Measurements from ENCODE around the gene TNFRSF8. TPM values are rescaled to one million over a fixed set of nuclear protein-coding genes. Genes with fewer than 3 reads are reported as not detected.
A peak's percentile ranks its signal among the peaks of the same experiment; 100 is the strongest.

The TNFRSF8 gene
- total and polyA plus RNA-seq, 2 of the 4 experiments (the other 2 are of a cell fraction) = under 0.01 to 0.31 TPM

GRCh38 chr1:12174924-12175810 is 112.1 kb downstream of the TNFRSF8 start:
- dilution Hi-C loops (cut with HindIII; ENCODE audit: low sequenced_read_pairs, unreplicated experiment) = no loop called here
- ATAC-seq (ENCODE audit: low read depth) (no peak), DNase-seq (no peak)
- no peak for TF ChIP-seq RFX5 (IDR thresholded peaks at IDR 0.05; ENCODE audit: low read depth, low read length)
- in situ Hi-C loops (cut with MboI; ENCODE audit: low sequenced_read_pairs) = no loop called here
- H2AFZ ChIP-seq (replicated peaks; ENCODE audit: low read length, poor library complexity) = no peak overlapping the region
- H4K5ac ChIP-seq (ENCODE audit: low read depth, low read length) = peak overlapping the region; percentile 9; the same call in 1 of the 2 replicates
- no peak overlapping the region for H3K23ac ChIP-seq (ENCODE audit: low read depth, low read length)
- H2BK5ac ChIP-seq (ENCODE audit: low read depth, low read length, poor library complexity, severe bottlenecking) = no peak overlapping the region
- 76% methylated on average over 5 of the region's 17 CpGs; no CpG with 5 or more reads in 1 of the 2 experiments for WGBS, 2 experiments (ENCODE audit: extremely low coverage in 2 of 2, insufficient read length in 1 of 2)
- no peak overlapping the region for H3K4me3 ChIP-seq (ENCODE audit: insufficient read depth, low read depth, low read length)
- peaks cover 29% of the 10 kb centered on the region for H3K4me1 ChIP-seq (ENCODE audit: control insufficient read depth, insufficient read depth, low read length)
- H3K27me3 ChIP-seq (ENCODE audit: control insufficient read depth, insufficient read depth, low read length) = no peaks in the 10 kb centered on the region
- BruUV-seq (replicated peaks) = no TSS peak
- ChIA-PET CTCF (no interaction called here), POLR2A (ENCODE audit: unreplicated experiment) (no interaction called here)
- no peak overlapping the region for H3K4me2 ChIP-seq (ENCODE audit: low read depth, low read length)
- no peaks in the 10 kb centered on the region for H3K9me3 ChIP-seq (ENCODE audit: control insufficient read depth, insufficient read depth, low read length)
- H3K56ac ChIP-seq (ENCODE audit: extremely low read depth, insufficient read depth, low read length) = no peak overlapping the region
- H2AK5ac ChIP-seq (ENCODE audit: low read depth, low read length) = peak overlapping the region; percentile 84
- H3K14ac ChIP-seq (replicated peaks; ENCODE audit: low read depth, low read length) = no peak overlapping the region
- H3K4ac ChIP-seq (ENCODE audit: low read depth, low read length) = no peak overlapping the region
- no peaks in the 10 kb centered on the region for H3K36me3 ChIP-seq (ENCODE audit: control insufficient read depth, insufficient read depth, low read length)
- peaks cover 10 to 13% of the 10 kb centered on the region in 2 experiments; a peak in 1 of 4 replicates for H3K79me1 ChIP-seq (ENCODE audit: low read depth in 1 of 2, low read length in 2 of 2)
- H4K91ac ChIP-seq (ENCODE audit: insufficient read depth, low read depth, low read length) = peak overlapping the region; percentile 10; the same call in 1 of the 2 replicates
- H3K18ac ChIP-seq (ENCODE audit: low read depth, low read length) = no peak overlapping the region; the same call in 1 of the 2 replicates
- no peaks in the 10 kb centered on the region for H4K20me1 ChIP-seq (ENCODE audit: insufficient read depth, low read length)
- no peak overlapping the region for H2BK120ac ChIP-seq (ENCODE audit: low read depth, low read length)
- peak overlapping the region; percentile 16 for H3K9ac ChIP-seq (ENCODE audit: low read depth, low read length)
- intact Hi-C loops (cut with micrococcal nuclease) = no loop called here
- H2BK15ac ChIP-seq (ENCODE audit: low read depth, low read length) = no peak overlapping the region
- H2AK9ac ChIP-seq (replicated peaks; ENCODE audit: low read depth, low read length, poor library complexity) = no peak overlapping the region
- H2BK20ac ChIP-seq (ENCODE audit: low read depth, low read length) = no peak overlapping the region
- H3K9me1 ChIP-seq (ENCODE audit: insufficient read depth, low read length) = peaks cover 14% of the 10 kb centered on the region
- no peak overlapping the region; a peak in 1 of 4 replicates for H4K8ac ChIP-seq (ENCODE audit: low read depth in 2 of 2, low read length in 2 of 2)
- no peak overlapping the region for H3K27ac ChIP-seq (ENCODE audit: insufficient read depth, low read length)

Measured in IMR-90 (cell line).